ENCODE measurements around the gene LILRA5. TPM values are rescaled to one million over a fixed set of nuclear protein-coding genes. Genes with fewer than 3 reads are reported as not detected.

The LILRA5 gene
- total RNA-seq, 1 donor from 2014 or later, result not detected

DNA sequence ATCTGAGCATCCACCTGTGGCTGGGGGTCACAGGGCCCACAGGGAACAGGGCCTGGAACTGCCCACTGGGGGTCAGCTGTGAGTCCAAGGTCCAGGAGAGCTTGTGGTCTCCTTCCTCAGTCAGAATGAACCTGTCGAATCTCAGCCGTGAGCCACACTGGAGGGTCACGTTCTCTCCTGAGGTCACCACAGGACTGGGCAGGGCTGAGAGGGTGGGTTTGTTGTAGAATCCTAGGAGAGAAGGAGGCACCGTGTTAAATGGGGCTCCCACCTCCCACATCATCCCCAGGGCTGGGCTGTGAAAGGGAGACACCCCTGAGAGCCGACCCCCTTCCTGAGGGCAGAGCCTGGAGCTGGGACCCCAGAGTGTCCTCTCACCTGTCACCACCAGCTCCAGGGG lies 1.5 kb downstream of the LILRA5 start:
- H3K9me3 Mint-ChIP-seq (ENCODE audit: low read depth), result no peaks in the 10 kb centered on the region
- TF ChIP-seq, protein P1, sequence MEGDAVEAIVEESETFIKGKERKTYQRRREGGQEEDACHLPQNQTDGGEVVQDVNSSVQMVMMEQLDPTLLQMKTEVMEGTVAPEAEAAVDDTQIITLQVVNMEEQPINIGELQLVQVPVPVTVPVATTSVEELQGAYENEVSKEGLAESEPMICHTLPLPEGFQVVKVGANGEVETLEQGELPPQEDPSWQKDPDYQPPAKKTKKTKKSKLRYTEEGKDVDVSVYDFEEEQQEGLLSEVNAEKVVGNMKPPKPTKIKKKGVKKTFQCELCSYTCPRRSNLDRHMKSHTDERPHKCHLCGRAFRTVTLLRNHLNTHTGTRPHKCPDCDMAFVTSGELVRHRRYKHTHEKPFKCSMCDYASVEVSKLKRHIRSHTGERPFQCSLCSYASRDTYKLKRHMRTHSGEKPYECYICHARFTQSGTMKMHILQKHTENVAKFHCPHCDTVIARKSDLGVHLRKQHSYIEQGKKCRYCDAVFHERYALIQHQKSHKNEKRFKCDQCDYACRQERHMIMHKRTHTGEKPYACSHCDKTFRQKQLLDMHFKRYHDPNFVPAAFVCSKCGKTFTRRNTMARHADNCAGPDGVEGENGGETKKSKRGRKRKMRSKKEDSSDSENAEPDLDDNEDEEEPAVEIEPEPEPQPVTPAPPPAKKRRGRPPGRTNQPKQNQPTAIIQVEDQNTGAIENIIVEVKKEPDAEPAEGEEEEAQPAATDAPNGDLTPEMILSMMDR (IDR thresholded peaks at IDR 0.05; ENCODE audit: unreplicated experiment), result no peak
- no peaks in the 10 kb centered on the region for H3K36me3 Mint-ChIP-seq (ENCODE audit: insufficient read depth)
- no peak overlapping the region for H3K4me3 Mint-ChIP-seq (ENCODE audit: low read depth)
- H3K27me3 Mint-ChIP-seq, result peaks cover 23% of the 10 kb centered on the region
- no peak for DNase-seq (ENCODE audit: low spot score, unreplicated experiment)
- no peak overlapping the region for H3K27ac Mint-ChIP-seq
- no peaks in the 10 kb centered on the region for H3K4me1 Mint-ChIP-seq (ENCODE audit: low read depth)

DNA sequence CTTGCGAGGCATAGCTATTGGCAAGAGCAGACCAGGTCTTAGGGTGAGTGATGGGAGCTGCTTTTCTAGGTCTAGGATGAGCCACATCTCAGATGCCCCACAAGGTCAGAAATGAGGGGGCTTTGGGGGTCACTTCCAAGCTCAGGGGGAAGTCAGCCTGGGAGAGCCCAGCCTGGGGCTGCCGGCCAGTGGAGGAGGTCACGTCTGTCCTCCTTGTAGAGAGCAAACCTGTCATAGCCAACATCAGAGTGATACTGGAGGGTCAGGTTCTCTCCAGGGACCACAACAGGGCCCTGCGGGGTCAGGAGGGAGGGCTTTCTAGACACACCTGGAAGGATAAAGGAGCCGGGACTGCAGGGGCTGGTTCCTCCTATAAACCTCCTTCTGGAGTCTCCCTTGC lies 2.4 kb downstream of the LILRA5 start:
- no peak for DNase-seq (ENCODE audit: low spot score, unreplicated experiment)
- no peaks in the 10 kb centered on the region for H3K9me3 Mint-ChIP-seq (ENCODE audit: low read depth)
- peaks cover 19% of the 10 kb centered on the region for H3K27me3 Mint-ChIP-seq
- H3K4me3 Mint-ChIP-seq (ENCODE audit: low read depth), result no peak overlapping the region
- TF ChIP-seq, protein P1 (IDR thresholded peaks at IDR 0.05; ENCODE audit: unreplicated experiment), result no peak
- no peak overlapping the region for H3K27ac Mint-ChIP-seq
- no peaks in the 10 kb centered on the region for H3K36me3 Mint-ChIP-seq (ENCODE audit: insufficient read depth)
- H3K4me1 Mint-ChIP-seq (ENCODE audit: low read depth), result no peaks in the 10 kb centered on the region

DNA sequence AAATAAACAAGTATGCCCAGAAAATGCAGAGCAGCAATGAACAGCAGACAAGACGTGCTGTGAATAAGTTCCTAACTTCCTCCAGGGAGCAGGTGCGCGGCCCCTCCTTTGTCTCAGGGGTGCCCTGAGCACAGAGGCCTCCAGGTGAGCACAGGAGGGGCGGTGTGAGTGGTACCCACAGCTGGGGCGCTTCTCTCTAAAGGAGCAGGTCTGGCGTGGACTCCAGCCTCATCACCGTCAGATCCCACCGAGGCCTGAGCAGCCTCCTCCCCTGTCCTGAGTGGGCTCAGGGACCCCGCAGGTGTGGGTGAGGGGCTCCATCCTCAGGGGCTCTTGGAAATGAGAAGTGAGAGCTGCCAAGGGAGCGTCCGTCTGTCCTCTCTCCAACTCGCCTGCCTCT lies 3.2 kb downstream of the LILRA5 start:
- no peak for DNase-seq (ENCODE audit: low spot score, unreplicated experiment)
- no peaks in the 10 kb centered on the region for H3K4me1 Mint-ChIP-seq (ENCODE audit: low read depth)
- H3K27me3 Mint-ChIP-seq, result peaks cover 22% of the 10 kb centered on the region
- no peak overlapping the region for H3K27ac Mint-ChIP-seq
- H3K9me3 Mint-ChIP-seq (ENCODE audit: low read depth), result no peaks in the 10 kb centered on the region
- no peak overlapping the region for H3K4me3 Mint-ChIP-seq (ENCODE audit: low read depth)
- TF ChIP-seq, protein P1 (IDR thresholded peaks at IDR 0.05; ENCODE audit: unreplicated experiment), result no peak
- H3K36me3 Mint-ChIP-seq (ENCODE audit: insufficient read depth), result no peaks in the 10 kb centered on the region

DNA sequence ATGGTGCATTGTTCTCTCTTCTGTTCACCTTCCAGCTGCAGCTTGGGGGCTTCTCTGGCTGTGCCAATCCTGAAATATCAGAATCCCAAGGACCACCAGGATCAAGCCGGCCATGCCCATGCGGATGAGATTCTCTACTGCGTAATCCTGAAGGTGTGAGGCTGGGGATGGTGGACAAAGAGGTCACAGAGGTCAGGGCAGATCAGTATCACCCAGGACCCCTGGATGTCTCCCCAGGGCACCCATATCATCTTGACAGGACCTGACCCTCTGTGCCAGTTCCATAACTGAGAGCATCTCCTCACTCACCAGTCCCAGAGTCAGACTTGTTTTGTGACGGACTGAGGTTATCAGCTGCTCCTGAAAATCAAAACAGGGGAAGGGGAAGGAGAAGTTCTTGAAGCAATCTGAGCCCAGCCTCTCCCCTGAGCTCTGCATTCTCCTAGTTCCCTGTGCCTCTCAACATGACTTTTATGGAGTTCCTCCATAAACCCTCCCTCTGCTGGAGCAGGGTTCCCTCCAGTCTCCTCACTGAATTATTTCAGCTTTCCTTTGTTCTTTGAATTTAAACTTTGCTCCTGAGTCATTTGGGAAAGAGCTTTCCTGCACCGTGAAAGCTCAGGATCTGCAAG lies 5.5 kb downstream of the LILRA5 start:
- Mint-ChIP-seq H3K9me3 (ENCODE audit: low read depth) (no peaks in the 10 kb centered on the region), H3K27me3 (peaks cover 14% of the 10 kb centered on the region), H3K4me1 (ENCODE audit: low read depth) (no peaks in the 10 kb centered on the region), H3K36me3 (ENCODE audit: insufficient read depth) (no peaks in the 10 kb centered on the region), H3K27ac (no peak overlapping the region), H3K4me3 (ENCODE audit: low read depth) (no peak overlapping the region)
- TF ChIP-seq, protein P1 (IDR thresholded peaks at IDR 0.05; ENCODE audit: unreplicated experiment), result no peak
- no peak for DNase-seq (ENCODE audit: low spot score, unreplicated experiment)

DNA sequence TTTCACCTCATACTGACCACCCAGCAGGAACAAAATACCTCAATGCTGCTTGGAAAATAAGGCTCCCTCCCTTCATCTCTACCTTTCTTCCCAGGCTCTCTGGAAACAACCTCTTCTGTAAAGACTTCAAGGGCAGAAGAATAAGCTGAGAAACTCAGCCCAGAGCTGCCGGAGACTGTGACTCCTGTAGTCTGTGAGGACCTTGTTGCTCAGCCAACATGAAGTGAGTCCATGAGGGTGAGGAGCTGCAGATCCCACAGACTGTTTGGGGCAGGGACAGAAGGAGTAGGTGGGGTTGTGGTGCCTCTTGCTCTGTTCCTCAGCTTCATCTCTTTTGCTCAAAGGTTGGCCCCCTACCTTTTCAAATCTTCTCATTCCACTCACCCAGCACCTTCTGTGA lies 7.8 kb downstream of the LILRA5 start:
- Mint-ChIP-seq H3K4me1 (ENCODE audit: low read depth) (no peaks in the 10 kb centered on the region), H3K27ac (no peak overlapping the region), H3K9me3 (ENCODE audit: low read depth) (no peaks in the 10 kb centered on the region), H3K27me3 (peaks cover 22% of the 10 kb centered on the region), H3K4me3 (ENCODE audit: low read depth) (no peak overlapping the region), H3K36me3 (ENCODE audit: insufficient read depth) (no peaks in the 10 kb centered on the region)
- no peak for DNase-seq (ENCODE audit: low spot score, unreplicated experiment)
- TF ChIP-seq, protein P1 (IDR thresholded peaks at IDR 0.05; ENCODE audit: unreplicated experiment), result no peak
